HEK293 (cell line): ENCODE results near the gene STARD10.

ENCODE experiments used
- EGR2 ChIP-seq: fragments of 450-650 bp; formaldehyde crosslinking; IDR thresholded peaks from 2 replicates; pipeline ENCODE4 v1.5.1; 2016; ENCODE audit warnings: low read depth, missing biosample characterization, missing genetic modification characterization
- KLF1 ChIP-seq: fragments of 450-650 bp; formaldehyde crosslinking; IDR thresholded peaks from 2 replicates; pipeline ENCODE4 v1.5.1; 2016; ENCODE audit warnings: missing biosample characterization, missing genetic modification characterization
- KLF10 ChIP-seq: fragments of 450-650 bp; IDR thresholded peaks from 2 replicates; pipeline ENCODE4 v1.5.1; 2018; ENCODE audit warnings: missing biosample characterization, mild to moderate bottlenecking, missing genetic modification characterization
- KLF16 ChIP-seq: fragments of 450-650 bp; formaldehyde crosslinking; IDR thresholded peaks from 2 replicates; pipeline ENCODE4 v1.5.1; 2017; ENCODE audit warnings: missing biosample characterization, missing genetic modification characterization
- SALL2 ChIP-seq: fragments of 450-650 bp; formaldehyde crosslinking; IDR thresholded peaks from 2 replicates; pipeline ENCODE4 v1.5.0; 2017; ENCODE audit warnings: missing biosample characterization, mild to moderate bottlenecking, missing genetic modification characterization, borderline replicate concordance
- SETDB1 ChIP-seq: IDR thresholded peaks from one replicate; pipeline ENCODE4 v1.6.1; 2017; ENCODE audit warnings: mild to moderate bottlenecking, low read length, moderate library complexity, mixed read lengths; ENCODE audit not compliant: insufficient read length
- SP2 ChIP-seq: fragments of 450-650 bp; formaldehyde crosslinking; IDR thresholded peaks from 2 replicates; pipeline ENCODE4 v1.5.1; 2016; ENCODE audit warnings: missing biosample characterization, missing genetic modification characterization
- SP3 ChIP-seq: fragments of 450-650 bp; formaldehyde crosslinking; IDR thresholded peaks from 2 replicates; pipeline ENCODE4 v1.5.1; 2016; ENCODE audit warnings: missing biosample characterization, missing genetic modification characterization
- SP7 ChIP-seq: fragments of 450-650 bp; formaldehyde crosslinking; IDR thresholded peaks from 2 replicates; pipeline ENCODE4 v1.5.1; 2016; ENCODE audit warnings: missing biosample characterization, missing genetic modification characterization
- ZBTB21 ChIP-seq: fragments of 450-650 bp; formaldehyde crosslinking; IDR thresholded peaks from 2 replicates; pipeline ENCODE4 v1.5.1; 2017; ENCODE audit warnings: missing biosample characterization, missing genetic modification characterization
- ZBTB48 ChIP-seq: fragments of 450-650 bp; formaldehyde crosslinking; IDR thresholded peaks from 2 replicates; pipeline ENCODE4 v1.5.1; 2016; ENCODE audit warnings: missing biosample characterization, missing genetic modification characterization
- ZBTB7A ChIP-seq: fragments of 450-650 bp; formaldehyde crosslinking; IDR thresholded peaks from 2 replicates; pipeline ENCODE4 v1.5.1; 2016; ENCODE audit warnings: low read depth, missing biosample characterization, missing genetic modification characterization
- ZFHX2 ChIP-seq: fragments of 450-650 bp; formaldehyde crosslinking; conservative IDR thresholded peaks from 2 replicates; pipeline ENCODE4 v1.5.1; 2016; ENCODE audit warnings: missing biosample characterization, missing genetic modification characterization
- ZNF112 ChIP-seq: fragments of 450-650 bp; formaldehyde crosslinking; IDR thresholded peaks from 2 replicates; pipeline ENCODE4 v1.5.0; 2017; ENCODE audit warnings: missing biosample characterization, missing genetic modification characterization
- ZNF19 ChIP-seq: fragments of 450-650 bp; formaldehyde crosslinking; IDR thresholded peaks from 2 replicates; pipeline ENCODE4; 2016; ENCODE audit warnings: missing biosample characterization, missing genetic modification characterization, low read depth
- ZNF202 ChIP-seq: fragments of 450-650 bp; formaldehyde crosslinking; IDR thresholded peaks from 2 replicates; pipeline ENCODE4 v1.5.1; 2016; ENCODE audit warnings: missing biosample characterization, missing genetic modification characterization, borderline replicate concordance
- ZNF335 ChIP-seq: fragments of 450-650 bp; formaldehyde crosslinking; conservative IDR thresholded peaks from 2 replicates; pipeline ENCODE4 v1.5.1; 2016; ENCODE audit warnings: missing biosample characterization, missing genetic modification characterization
- ZNF37A ChIP-seq: fragments of 450-650 bp; IDR thresholded peaks from 2 replicates; pipeline ENCODE4 v1.5.1; 2018; ENCODE audit warnings: missing biosample characterization, missing genetic modification characterization
- ZNF501 ChIP-seq: fragments of 450-650 bp; formaldehyde crosslinking; IDR thresholded peaks from 2 replicates; pipeline ENCODE4 v1.5.1; 2016; ENCODE audit warnings: missing biosample characterization, missing genetic modification characterization
- ZNF530 ChIP-seq: fragments of 450-650 bp; formaldehyde crosslinking; IDR thresholded peaks from 2 replicates; pipeline ENCODE4 v1.5.1; 2016; ENCODE audit warnings: low read depth, missing biosample characterization, missing genetic modification characterization
- ZNF776 ChIP-seq: fragments of 450-650 bp; formaldehyde crosslinking; IDR thresholded peaks from 2 replicates; pipeline ENCODE4 v1.5.0; 2017; ENCODE audit warnings: missing biosample characterization, missing genetic modification characterization, borderline replicate concordance
- ZNF777 ChIP-seq: fragments of 450-650 bp; formaldehyde crosslinking; IDR thresholded peaks from 2 replicates; pipeline ENCODE4 v1.5.1; 2017; ENCODE audit warnings: missing biosample characterization, missing genetic modification characterization, borderline replicate concordance
- ZSCAN30 ChIP-seq: fragments of 450-650 bp; IDR thresholded peaks from 2 replicates; pipeline ENCODE4 v1.5.1; 2018; ENCODE audit warnings: missing biosample characterization, mild to moderate bottlenecking, missing genetic modification characterization, moderate library complexity
- TF ChIP-seq, protein P1 (sequence below): fragments of 450-650 bp; formaldehyde crosslinking; optimal IDR thresholded peaks from 2 replicates; pipeline ENCODE3; 2016; ENCODE audit warnings: missing biosample characterization, mild to moderate bottlenecking, missing genetic modification characterization
- TF ChIP-seq, protein P2 (sequence below): fragments of 450-650 bp; formaldehyde crosslinking; IDR thresholded peaks from 2 replicates; pipeline ENCODE4 v1.5.1; 2016; ENCODE audit warnings: missing biosample characterization, missing genetic modification characterization
- TF ChIP-seq, protein P3 (sequence below): fragments of 450-650 bp; formaldehyde crosslinking; IDR thresholded peaks from 2 replicates; pipeline ENCODE4 v1.5.1; 2017; ENCODE audit warnings: missing biosample characterization, mild to moderate bottlenecking, missing genetic modification characterization, moderate library complexity
- TF ChIP-seq, protein P4 (sequence below): fragments of 450-650 bp; formaldehyde crosslinking; IDR thresholded peaks from 2 replicates; pipeline ENCODE4 v1.5.1; 2016; ENCODE audit warnings: missing biosample characterization, missing genetic modification characterization

STARD10 gene

DNA sequence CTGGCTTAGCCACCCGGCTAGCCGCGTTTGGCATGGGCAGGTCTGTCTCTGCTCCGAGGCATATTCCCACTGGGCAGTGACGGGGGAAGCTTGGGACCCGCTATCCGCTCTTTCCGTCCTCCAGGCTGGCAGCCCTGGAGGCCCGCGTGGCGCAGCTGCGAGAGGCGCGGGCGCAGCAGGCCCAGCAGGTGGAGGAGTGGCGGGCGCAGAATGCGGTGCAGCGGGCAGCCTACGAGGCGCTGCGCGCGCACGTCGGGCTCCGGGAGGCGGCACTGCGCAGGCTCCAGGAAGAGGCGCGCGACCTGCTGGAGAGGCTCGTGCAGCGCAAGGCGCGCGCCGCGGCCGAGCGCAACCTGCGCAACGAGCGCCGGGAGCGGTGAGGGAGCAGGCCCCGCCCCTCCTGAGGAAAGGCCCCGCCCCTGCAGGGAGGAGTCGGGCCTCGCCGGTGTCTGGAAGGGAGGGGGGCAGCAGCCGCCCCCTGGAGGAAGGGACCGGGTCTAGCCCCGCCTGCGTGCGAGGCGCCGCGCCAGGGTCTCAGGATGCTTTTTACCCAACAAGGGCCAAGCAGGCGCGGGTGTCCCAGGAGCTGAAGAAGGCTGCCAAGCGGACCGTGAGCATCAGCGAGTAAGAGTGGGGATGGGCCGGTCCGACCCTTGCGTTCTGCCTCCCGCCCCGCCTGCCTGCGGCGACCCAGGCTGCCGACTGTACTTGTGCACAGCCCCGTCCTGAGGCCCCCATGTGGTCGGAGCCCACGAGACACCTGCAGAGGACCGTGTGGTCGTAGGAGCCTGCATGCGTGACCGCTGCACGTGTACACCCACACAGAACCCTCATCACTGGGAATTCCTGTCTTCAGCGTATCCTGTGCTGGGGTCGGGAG, 28.3 kb upstream of the STARD10 start (continued):
- TF ChIP-seq, protein P1, sequence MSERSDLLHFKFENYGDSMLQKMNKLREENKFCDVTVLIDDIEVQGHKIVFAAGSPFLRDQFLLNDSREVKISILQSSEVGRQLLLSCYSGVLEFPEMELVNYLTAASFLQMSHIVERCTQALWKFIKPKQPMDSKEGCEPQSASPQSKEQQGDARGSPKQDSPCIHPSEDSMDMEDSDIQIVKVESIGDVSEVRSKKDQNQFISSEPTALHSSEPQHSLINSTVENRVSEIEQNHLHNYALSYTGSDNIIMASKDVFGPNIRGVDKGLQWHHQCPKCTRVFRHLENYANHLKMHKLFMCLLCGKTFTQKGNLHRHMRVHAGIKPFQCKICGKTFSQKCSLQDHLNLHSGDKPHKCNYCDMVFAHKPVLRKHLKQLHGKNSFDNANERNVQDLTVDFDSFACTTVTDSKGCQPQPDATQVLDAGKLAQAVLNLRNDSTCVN (tag by site-specific recombination), result peak; percentile 91
- TF ChIP-seq ZNF776 (tag by site-specific recombination) (no peak), KLF10 (tag by site-specific recombination) (0 out of 2 replicates have a peak, but pooled peaks have one; percentile 15), ZNF335 (tag by site-specific recombination) (peak; percentile 95), ZNF202 (tag by site-specific recombination) (no peak), SP3 (tag by site-specific recombination) (peak; percentile 76), ZBTB48 (tag by site-specific recombination) (peak; percentile 76), SP7 (tag by site-specific recombination) (peak; percentile 21; the same call in 1 of the 2 replicates), ZNF777 (tag by site-specific recombination) (no peak), ZFHX2 (tag by site-specific recombination) (peak; percentile 69), ZBTB21 (tag by site-specific recombination) (no peak), ZNF19 (no peak), SP2 (tag by site-specific recombination) (peak; percentile 81), ZNF501 (tag by site-specific recombination) (peak; percentile 27; the same call in 1 of the 2 replicates), ZSCAN30 (tag by site-specific recombination) (peak; percentile 47; the same call in 1 of the 2 replicates), KLF16 (tag by site-specific recombination) (peak; percentile 63; the same call in 1 of the 2 replicates), EGR2 (tag by site-specific recombination) (peak; percentile 49), ZNF530 (tag by site-specific recombination) (no peak), ZNF112 (tag by site-specific recombination) (no peak), KLF1 (tag by site-specific recombination) (peak; percentile 6; the same call in 1 of the 2 replicates), ZBTB7A (peak; percentile 72; the same call in 1 of the 2 replicates), ZNF37A (tag by site-specific recombination) (no peak), SETDB1 (no peak), SALL2 (no peak)
- TF ChIP-seq, protein P2, sequence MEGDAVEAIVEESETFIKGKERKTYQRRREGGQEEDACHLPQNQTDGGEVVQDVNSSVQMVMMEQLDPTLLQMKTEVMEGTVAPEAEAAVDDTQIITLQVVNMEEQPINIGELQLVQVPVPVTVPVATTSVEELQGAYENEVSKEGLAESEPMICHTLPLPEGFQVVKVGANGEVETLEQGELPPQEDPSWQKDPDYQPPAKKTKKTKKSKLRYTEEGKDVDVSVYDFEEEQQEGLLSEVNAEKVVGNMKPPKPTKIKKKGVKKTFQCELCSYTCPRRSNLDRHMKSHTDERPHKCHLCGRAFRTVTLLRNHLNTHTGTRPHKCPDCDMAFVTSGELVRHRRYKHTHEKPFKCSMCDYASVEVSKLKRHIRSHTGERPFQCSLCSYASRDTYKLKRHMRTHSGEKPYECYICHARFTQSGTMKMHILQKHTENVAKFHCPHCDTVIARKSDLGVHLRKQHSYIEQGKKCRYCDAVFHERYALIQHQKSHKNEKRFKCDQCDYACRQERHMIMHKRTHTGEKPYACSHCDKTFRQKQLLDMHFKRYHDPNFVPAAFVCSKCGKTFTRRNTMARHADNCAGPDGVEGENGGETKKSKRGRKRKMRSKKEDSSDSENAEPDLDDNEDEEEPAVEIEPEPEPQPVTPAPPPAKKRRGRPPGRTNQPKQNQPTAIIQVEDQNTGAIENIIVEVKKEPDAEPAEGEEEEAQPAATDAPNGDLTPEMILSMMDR, result peak; percentile 91
- TF ChIP-seq, protein P3, sequence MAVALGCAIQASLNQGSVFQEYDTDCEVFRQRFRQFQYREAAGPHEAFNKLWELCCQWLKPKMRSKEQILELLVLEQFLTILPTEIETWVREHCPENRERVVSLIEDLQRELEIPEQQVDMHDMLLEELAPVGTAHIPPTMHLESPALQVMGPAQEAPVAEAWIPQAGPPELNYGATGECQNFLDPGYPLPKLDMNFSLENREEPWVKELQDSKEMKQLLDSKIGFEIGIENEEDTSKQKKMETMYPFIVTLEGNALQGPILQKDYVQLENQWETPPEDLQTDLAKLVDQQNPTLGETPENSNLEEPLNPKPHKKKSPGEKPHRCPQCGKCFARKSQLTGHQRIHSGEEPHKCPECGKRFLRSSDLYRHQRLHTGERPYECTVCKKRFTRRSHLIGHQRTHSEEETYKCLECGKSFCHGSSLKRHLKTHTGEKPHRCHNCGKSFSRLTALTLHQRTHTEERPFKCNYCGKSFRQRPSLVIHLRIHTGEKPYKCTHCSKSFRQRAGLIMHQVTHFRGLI, result peak; percentile 89
- TF ChIP-seq, protein P4, sequence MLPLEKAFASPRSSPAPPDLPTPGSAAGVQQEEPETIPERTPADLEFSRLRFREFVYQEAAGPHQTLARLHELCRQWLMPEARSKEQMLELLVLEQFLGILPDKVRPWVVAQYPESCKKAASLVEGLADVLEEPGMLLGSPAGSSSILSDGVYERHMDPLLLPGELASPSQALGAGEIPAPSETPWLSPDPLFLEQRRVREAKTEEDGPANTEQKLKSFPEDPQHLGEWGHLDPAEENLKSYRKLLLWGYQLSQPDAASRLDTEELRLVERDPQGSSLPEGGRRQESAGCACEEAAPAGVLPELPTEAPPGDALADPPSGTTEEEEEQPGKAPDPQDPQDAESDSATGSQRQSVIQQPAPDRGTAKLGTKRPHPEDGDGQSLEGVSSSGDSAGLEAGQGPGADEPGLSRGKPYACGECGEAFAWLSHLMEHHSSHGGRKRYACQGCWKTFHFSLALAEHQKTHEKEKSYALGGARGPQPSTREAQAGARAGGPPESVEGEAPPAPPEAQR, result no peak
